H1 (cell line): Measurements from ENCODE around the gene FOXE1.

Experiments
- CTCF ChIP-seq, 3 experiments: IDR thresholded peaks; 1 replicate in 2 of 3; 2 replicates in 1 of 3; pipeline versions ENCODE4 v1.5.1 to v1.6.1; 2011; ENCODE audit warnings: low read length in 3 of 3, mild to moderate bottlenecking in 3 of 3, inconsistent platforms in 2 of 3, low read depth in 1 of 3, moderate library complexity in 1 of 3; ENCODE audit not compliant: insufficient read depth in 1 of 3; ENCODE audit errors: control extremely low read depth in 1 of 3
- EZH2 ChIP-seq: fragments of 200-600 bp; sonication (generic); IDR thresholded peaks from 2 replicates; pipeline ENCODE4 v1.7.1; 2012; ENCODE audit warnings: low read depth, mild to moderate bottlenecking, moderate library complexity, low read length, inconsistent platforms; ENCODE audit not compliant: severe bottlenecking
- JUN ChIP-seq: IDR thresholded peaks from 2 replicates; pipeline ENCODE4 v1.6.1; 2011; ENCODE audit warnings: low read depth, mild to moderate bottlenecking, improper control_type of control experiment, low read length
- NRF1 ChIP-seq: IDR thresholded peaks from 2 replicates; pipeline ENCODE4 v1.6.1; 2011; ENCODE audit warnings: mild to moderate bottlenecking, low read depth, low read length, improper control_type of control experiment
- PHF8 ChIP-seq: fragments of 200-600 bp; sonication (generic); conservative IDR thresholded peaks from 2 replicates; pipeline ENCODE4 v1.7.1; 2012; ENCODE audit warnings: low read depth, mild to moderate bottlenecking, inconsistent platforms, low read length, moderate library complexity
- POLR2A ChIP-seq, 2 experiments: IDR thresholded peaks; 1 replicate in 1 of 2; 2 replicates in 1 of 2; pipeline ENCODE4 v1.6.1; 2011; ENCODE audit warnings: low read depth in 2 of 2, low read length in 2 of 2, mild to moderate bottlenecking in 2 of 2; ENCODE audit errors: control extremely low read depth in 1 of 2
- POLR2AphosphoS5 ChIP-seq: IDR thresholded peaks from 2 replicates; pipeline ENCODE4 v1.6.1; 2011; ENCODE audit warnings: low read depth, low read length
- RNF2 ChIP-seq: fragments of 200-900, 300-1000 bp; sonication (generic); IDR thresholded peaks from 2 replicates; pipeline ENCODE4 v1.7.1; 2016; ENCODE audit warnings: borderline replicate concordance, low read depth, mild to moderate bottlenecking, antibody characterized with exemption, low read length; ENCODE audit not compliant: poor library complexity, severe bottlenecking; ENCODE audit errors: missing control alignments

GRCh38 chr9:97874624-97875023 lies 21.6 kb downstream of the FOXE1 start:
- TF ChIP-seq JUN (no peak), PHF8 (no peak), CTCF (IDR thresholded peaks at IDR 0.05; ENCODE audit: control extremely low read depth in 1 of 3, insufficient read depth in 1 of 3, low read depth in 1 of 3, low read length in 3 of 3) (no peak), POLR2A (IDR thresholded peaks at IDR 0.05; ENCODE audit: control extremely low read depth in 1 of 2, low read depth in 2 of 2, low read length in 2 of 2) (no peak), NRF1 (no peak), POLR2AphosphoS5 (no peak), EZH2 (no peak), RNF2 (no peak)
